ENCODE measurements around the gene MCOLN1. TPM values are rescaled to one million over a fixed set of nuclear protein-coding genes. Genes with fewer than 3 reads are reported as not detected.

Gene MCOLN1
- total RNA-seq, 1 donor from 2014 or later = 39.8 TPM

- peaks cover 8% of the 10 kb centered on the region for H3K9me3 Mint-ChIP-seq (ENCODE audit: unreplicated experiment)
- no peak for DNase-seq
- peaks cover 4% of the 10 kb centered on the region for H3K36me3 Mint-ChIP-seq (ENCODE audit: unreplicated experiment)
- no peak for TF ChIP-seq CTCF (IDR thresholded peaks at IDR 0.05; ENCODE audit: partially characterized antibody, unreplicated experiment)
- H3K4me1 Mint-ChIP-seq (ENCODE audit: low read depth, unreplicated experiment) = peaks cover 12% of the 10 kb centered on the region
- H3K4me3 Mint-ChIP-seq (ENCODE audit: unreplicated experiment) = peak overlapping the region; percentile 78
- peak overlapping the region; percentile 97 for H3K27ac Mint-ChIP-seq (ENCODE audit: unreplicated experiment)
- H3K27me3 Mint-ChIP-seq (ENCODE audit: unreplicated experiment) = peaks cover 10% of the 10 kb centered on the region
Measured at GRCh38 chr19:7489609-7490044, 32.8 kb upstream of the MCOLN1 start.

GRCh38 chr19:7492142-7492541 lies 30.3 kb upstream of the MCOLN1 start:
- peaks cover 8% of the 10 kb centered on the region for H3K9me3 Mint-ChIP-seq (ENCODE audit: unreplicated experiment)
- DNase-seq = no peak
- H3K27me3 Mint-ChIP-seq (ENCODE audit: unreplicated experiment) = peaks cover 10% of the 10 kb centered on the region
- H3K36me3 Mint-ChIP-seq (ENCODE audit: unreplicated experiment) = peaks cover 4% of the 10 kb centered on the region
- TF ChIP-seq CTCF (IDR thresholded peaks at IDR 0.05; ENCODE audit: partially characterized antibody, unreplicated experiment) = no peak
- H3K27ac Mint-ChIP-seq (ENCODE audit: unreplicated experiment) = no peak overlapping the region
- peaks cover 12% of the 10 kb centered on the region for H3K4me1 Mint-ChIP-seq (ENCODE audit: low read depth, unreplicated experiment)
- no peak overlapping the region for H3K4me3 Mint-ChIP-seq (ENCODE audit: unreplicated experiment)

GRCh38 chr19:7492558-7492957 lies 29.9 kb upstream of the MCOLN1 start:
- peaks cover 8% of the 10 kb centered on the region for H3K9me3 Mint-ChIP-seq (ENCODE audit: unreplicated experiment)
- H3K4me3 Mint-ChIP-seq (ENCODE audit: unreplicated experiment) = no peak overlapping the region
- peaks cover 10% of the 10 kb centered on the region for H3K27me3 Mint-ChIP-seq (ENCODE audit: unreplicated experiment)
- H3K27ac Mint-ChIP-seq (ENCODE audit: unreplicated experiment) = no peak overlapping the region
- H3K4me1 Mint-ChIP-seq (ENCODE audit: low read depth, unreplicated experiment) = peaks cover 12% of the 10 kb centered on the region
- TF ChIP-seq CTCF (IDR thresholded peaks at IDR 0.05; ENCODE audit: partially characterized antibody, unreplicated experiment) = no peak
- DNase-seq = no peak
- H3K36me3 Mint-ChIP-seq (ENCODE audit: unreplicated experiment) = peaks cover 4% of the 10 kb centered on the region

- Mint-ChIP-seq H3K27me3 (ENCODE audit: unreplicated experiment) (peaks cover 7% of the 10 kb centered on the region), H3K4me3 (ENCODE audit: unreplicated experiment) (no peak overlapping the region), H3K27ac (ENCODE audit: unreplicated experiment) (peak overlapping the region; percentile 82), H3K9me3 (ENCODE audit: unreplicated experiment) (peaks cover 4% of the 10 kb centered on the region), H3K36me3 (ENCODE audit: unreplicated experiment) (no peaks in the 10 kb centered on the region), H3K4me1 (ENCODE audit: low read depth, unreplicated experiment) (peaks cover 7% of the 10 kb centered on the region)
- peak; percentile 74 for DNase-seq
- TF ChIP-seq CTCF (IDR thresholded peaks at IDR 0.05; ENCODE audit: partially characterized antibody, unreplicated experiment) = peak; percentile 44
Measured at GRCh38 chr19:7494416-7495098, 27.9 kb upstream of the MCOLN1 start.

GRCh38 chr19:7497292-7497691 lies 25.1 kb upstream of the MCOLN1 start:
- peak; percentile 45 for TF ChIP-seq CTCF (IDR thresholded peaks at IDR 0.05; ENCODE audit: partially characterized antibody, unreplicated experiment)
- H3K27me3 Mint-ChIP-seq (ENCODE audit: unreplicated experiment) = peaks cover 8% of the 10 kb centered on the region
- no peak overlapping the region for H3K27ac Mint-ChIP-seq (ENCODE audit: unreplicated experiment)
- H3K9me3 Mint-ChIP-seq (ENCODE audit: unreplicated experiment) = peaks cover 3% of the 10 kb centered on the region
- H3K4me3 Mint-ChIP-seq (ENCODE audit: unreplicated experiment) = no peak overlapping the region
- H3K4me1 Mint-ChIP-seq (ENCODE audit: low read depth, unreplicated experiment) = peaks cover 6% of the 10 kb centered on the region
- H3K36me3 Mint-ChIP-seq (ENCODE audit: unreplicated experiment) = no peaks in the 10 kb centered on the region
- DNase-seq = peak; percentile 50

Data from glutamatergic neuron (in vitro differentiated cells).